Stimulated activated naive CD8-positive, alpha-beta T cell treated with anti-CD3 and anti-CD28 coated beads, Interleukin-15, Interleukin-2, amounts not matched to agents 100 ng/mL and 50 ng/mL, for 24 hours (primary cell): ENCODE results near the gene DBI.

Experiments
- H3K27ac Mint-ChIP-seq: one replicate; pipeline ENCODE4 v1.8.0; 2021; ENCODE audit warnings: mild to moderate bottlenecking, mixed read lengths
- H3K27me3 Mint-ChIP-seq: one replicate; pipeline ENCODE4 v1.8.0; 2021; ENCODE audit warnings: mixed read lengths
- H3K36me3 Mint-ChIP-seq: one replicate; pipeline ENCODE4 v1.8.0; 2021; ENCODE audit warnings: low read depth, mixed read lengths
- H3K4me1 Mint-ChIP-seq: one replicate; pipeline ENCODE4 v1.8.0; 2021; ENCODE audit warnings: low read depth, mixed read lengths
- H3K4me3 Mint-ChIP-seq: one replicate; pipeline ENCODE4 v1.8.0; 2021; ENCODE audit warnings: mild to moderate bottlenecking, mixed read lengths
- H3K9me3 Mint-ChIP-seq: one replicate; pipeline ENCODE4 v1.8.0; 2021; ENCODE audit warnings: mixed read lengths

Gene DBI

DNA sequence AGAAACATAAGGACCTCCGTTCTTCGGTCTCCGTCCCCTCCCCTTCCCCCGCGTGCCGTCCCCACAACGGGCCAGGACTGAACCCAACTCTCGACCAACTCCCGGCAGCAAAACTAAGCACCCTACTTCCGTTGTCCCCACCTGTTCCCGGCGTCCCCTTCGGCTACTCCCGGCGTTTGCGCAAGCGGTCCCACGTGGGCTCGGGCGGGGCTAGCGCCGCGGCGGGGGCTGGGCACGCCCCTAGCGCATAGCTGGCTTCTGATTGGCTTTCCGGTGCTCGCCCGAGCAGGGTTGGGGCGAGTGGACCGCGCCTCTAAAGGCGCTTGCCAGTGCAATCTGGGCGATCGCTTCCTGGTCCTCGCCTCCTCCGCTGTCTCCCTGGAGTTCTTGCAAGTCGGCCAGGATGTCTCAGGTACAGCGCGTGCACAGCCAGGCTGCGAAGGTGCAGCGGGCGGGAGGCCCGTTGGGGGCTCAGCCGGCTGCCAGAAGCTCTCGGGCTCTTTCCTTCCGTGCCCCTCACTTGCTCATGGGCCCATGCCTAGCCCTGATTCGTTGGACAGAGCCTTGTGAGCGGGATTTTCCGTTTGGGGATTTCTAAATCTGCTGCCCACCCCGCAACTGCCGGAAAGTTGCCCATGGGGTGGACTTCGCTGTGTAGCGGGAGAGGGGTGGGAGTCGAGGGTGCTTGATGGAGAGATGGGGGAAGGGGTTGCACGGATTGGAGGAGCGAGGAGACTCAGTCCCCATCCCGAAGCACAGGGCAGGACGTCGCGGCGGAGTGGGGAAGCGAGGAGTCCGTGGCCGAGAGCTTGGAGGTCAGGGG, at the start of gene DBI, which contains the start of gene C2orf76:
Gene DBI (plus strand): TSS at position 329 of the 823 bp plus-strand sequence. CDS start 75 bp downstream, at position 404.
Gene C2orf76 (minus strand): TSS at position 186 of the 823 bp plus-strand sequence. CDS start 26,875 bp downstream, outside the sequence.
- Mint-ChIP-seq H3K36me3 (peaks cover 41% of the 10 kb centered on the region), H3K4me3 (peak within 1 kb of the TSS; percentile 98), H3K9me3 (peaks cover under 1% of the 10 kb centered on the region), H3K27ac (peak within 1 kb of the TSS; percentile 99), H3K27me3 (no peaks in the 10 kb centered on the region), H3K4me1 (peaks cover 61% of the 10 kb centered on the region)

DNA sequence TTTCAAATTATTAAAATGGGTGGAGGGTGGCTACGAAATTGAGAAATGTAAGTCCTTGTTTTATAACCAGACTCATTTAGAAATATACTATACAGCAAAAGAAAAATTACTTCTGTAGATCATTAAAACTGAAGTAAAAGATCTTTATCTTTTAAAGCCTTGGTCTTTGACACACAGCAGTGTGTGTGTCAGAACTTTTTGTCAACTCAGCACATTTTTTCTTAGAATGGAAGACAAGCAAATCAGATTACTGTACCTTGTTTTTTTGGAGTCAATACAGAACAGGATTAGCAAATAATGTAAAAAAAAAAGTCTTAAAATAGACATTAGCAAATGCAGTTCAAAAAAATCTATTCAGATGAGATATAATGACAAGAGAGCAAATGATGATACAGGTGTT, 49.2 kb upstream of the DBI start:
- Mint-ChIP-seq H3K4me3 (no peak overlapping the region), H3K27ac (no peak overlapping the region), H3K9me3 (no peaks in the 10 kb centered on the region), H3K4me1 (no peaks in the 10 kb centered on the region), H3K27me3 (no peaks in the 10 kb centered on the region), H3K36me3 (no peaks in the 10 kb centered on the region)

DNA sequence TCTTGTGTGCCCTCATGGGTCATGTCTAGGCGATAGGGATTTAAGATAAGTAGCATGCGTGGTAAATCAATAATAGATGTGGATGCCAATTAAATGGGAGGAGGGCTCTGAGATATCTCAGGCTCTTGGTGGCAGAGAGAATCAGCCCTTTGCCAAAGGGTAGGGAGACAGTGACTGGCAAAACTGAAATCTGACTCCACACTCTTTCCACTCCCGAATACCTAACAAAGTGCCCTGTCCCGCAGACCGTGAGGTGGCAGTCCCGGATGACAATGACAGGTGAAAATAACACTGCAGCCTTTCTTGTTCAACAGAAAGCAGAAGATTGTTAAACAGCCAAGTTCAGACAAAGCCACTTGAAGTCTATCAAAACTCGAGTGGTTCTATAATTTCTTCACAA, 47.2 kb upstream of the DBI start:
- no peaks in the 10 kb centered on the region for H3K36me3 Mint-ChIP-seq
- H3K9me3 Mint-ChIP-seq, result no peaks in the 10 kb centered on the region
- H3K4me3 Mint-ChIP-seq, result no peak overlapping the region
- H3K27ac Mint-ChIP-seq, result no peak overlapping the region
- no peaks in the 10 kb centered on the region for H3K27me3 Mint-ChIP-seq
- no peaks in the 10 kb centered on the region for H3K4me1 Mint-ChIP-seq

DNA sequence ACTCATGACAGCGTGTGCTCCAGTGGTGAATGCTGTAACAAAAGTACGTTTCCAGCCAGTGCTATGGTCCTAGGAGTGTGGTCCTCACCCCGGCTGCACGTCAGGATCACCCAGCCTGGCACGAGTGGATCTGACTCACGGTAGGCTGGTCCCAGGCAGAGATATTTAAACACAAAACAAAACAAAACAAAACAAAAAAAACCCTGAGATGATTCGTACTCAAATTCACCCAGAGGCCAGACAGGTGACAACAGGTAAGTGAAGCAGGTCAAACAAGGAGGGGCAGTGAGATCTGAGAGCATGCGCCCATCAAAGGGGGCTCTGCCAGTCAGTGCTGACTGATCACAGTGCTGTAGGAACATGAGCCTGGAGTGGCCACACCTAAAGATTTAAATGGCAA, 43.3 kb upstream of the DBI start:
- H3K27me3 Mint-ChIP-seq, result no peaks in the 10 kb centered on the region
- no peak overlapping the region for H3K4me3 Mint-ChIP-seq
- no peaks in the 10 kb centered on the region for H3K36me3 Mint-ChIP-seq
- no peaks in the 10 kb centered on the region for H3K4me1 Mint-ChIP-seq
- no peak overlapping the region for H3K27ac Mint-ChIP-seq
- no peaks in the 10 kb centered on the region for H3K9me3 Mint-ChIP-seq

DNA sequence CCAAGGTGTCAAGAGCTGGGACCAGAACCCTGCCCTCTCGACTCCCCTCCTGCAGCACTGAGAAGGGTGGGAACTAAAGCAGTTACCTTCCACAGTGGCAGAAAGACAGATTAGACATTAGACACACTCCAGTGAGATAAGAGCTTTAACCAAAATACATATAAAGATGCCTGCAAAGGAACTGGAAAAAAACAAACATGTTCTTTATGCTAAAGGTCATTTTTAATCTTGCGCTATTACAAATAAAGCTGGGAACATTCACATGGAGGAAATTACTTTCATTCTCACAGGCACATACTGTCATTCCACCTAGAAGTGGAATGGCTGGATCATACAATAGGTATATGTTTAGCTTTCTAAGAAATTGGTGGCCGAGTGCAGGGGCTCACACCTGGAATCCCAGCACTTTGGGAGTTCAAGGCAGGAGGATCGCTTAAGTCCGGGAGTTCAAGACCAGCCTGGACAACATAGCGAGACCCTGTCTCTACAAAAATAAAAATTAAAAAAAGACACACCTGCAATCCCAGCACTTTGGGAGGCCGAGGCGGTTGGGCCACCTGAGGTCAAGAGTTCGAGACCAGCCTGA, 42.0 kb upstream of the DBI start:
- no peaks in the 10 kb centered on the region for H3K4me1 Mint-ChIP-seq
- H3K27me3 Mint-ChIP-seq, result no peaks in the 10 kb centered on the region
- H3K36me3 Mint-ChIP-seq, result no peaks in the 10 kb centered on the region
- no peaks in the 10 kb centered on the region for H3K9me3 Mint-ChIP-seq
- H3K4me3 Mint-ChIP-seq, result no peak overlapping the region
- no peak overlapping the region for H3K27ac Mint-ChIP-seq

DNA sequence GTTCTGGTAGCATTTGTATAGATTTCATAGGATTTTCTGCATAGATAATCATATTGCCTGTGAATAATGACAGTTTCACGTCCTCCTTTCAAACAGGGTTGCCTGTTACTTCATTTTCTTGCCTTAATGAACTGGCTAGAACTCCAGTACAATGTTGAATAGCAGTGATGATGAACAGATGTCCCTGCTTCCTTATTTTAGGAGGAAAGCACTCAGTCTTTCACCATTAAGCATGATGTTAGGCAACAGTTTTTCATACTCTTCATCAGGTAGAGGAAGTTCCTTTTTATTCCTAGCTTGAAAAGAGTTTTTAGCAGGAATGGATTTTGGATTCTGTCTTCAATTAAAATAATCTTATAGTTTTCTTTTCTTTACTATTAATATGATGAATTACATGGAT, 39.8 kb upstream of the DBI start:
- peaks cover 4% of the 10 kb centered on the region for H3K36me3 Mint-ChIP-seq
- no peak overlapping the region for H3K27ac Mint-ChIP-seq

DNA sequence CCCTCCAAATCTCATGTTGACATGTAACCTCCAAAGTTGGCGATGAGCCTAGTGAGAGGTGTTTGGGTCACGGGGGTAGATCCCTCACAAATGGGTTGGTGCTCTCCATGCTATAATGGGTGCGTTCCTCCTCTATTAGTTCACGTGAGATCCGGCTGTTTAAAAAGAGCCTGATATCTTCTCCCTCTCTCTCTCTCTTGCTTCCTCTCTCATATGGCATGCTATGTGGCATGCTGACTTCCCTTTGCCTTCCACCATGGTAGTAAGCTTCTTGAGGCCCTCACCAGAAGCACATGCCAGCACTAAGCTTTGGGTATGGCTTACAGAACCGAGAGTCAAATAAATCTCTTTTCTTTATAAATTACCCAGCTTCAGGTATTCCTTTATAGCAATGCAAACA, 39.3 kb upstream of the DBI start:
- Mint-ChIP-seq H3K27ac (no peak overlapping the region), H3K4me1 (no peaks in the 10 kb centered on the region), H3K9me3 (no peaks in the 10 kb centered on the region), H3K27me3 (no peaks in the 10 kb centered on the region), H3K4me3 (no peak overlapping the region), H3K36me3 (peaks cover 4% of the 10 kb centered on the region)

More for the DNA sequence above, 39.8 kb upstream of the DBI start:
- Mint-ChIP-seq H3K9me3 (no peaks in the 10 kb centered on the region), H3K4me3 (no peak overlapping the region), H3K4me1 (no peaks in the 10 kb centered on the region), H3K27me3 (no peaks in the 10 kb centered on the region)

DNA sequence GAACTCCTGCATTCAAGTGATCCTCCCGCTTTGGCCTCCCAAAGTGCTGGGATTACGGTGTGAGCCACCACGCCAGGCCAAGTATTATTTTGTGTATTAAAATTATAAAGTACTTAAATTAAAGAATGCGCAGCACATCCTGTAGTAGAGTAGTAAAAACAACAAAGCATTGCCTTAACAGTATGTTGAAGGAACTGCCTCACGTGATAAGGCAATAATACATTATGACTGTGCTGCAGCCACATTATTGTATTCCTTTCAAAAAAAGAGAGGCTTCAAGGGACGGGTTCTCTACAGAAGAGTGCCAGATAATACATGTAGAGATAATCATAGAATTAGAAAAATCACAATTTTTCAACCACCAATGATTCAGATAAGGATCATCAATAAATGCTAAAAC, 33.8 kb upstream of the DBI start:
- no peak overlapping the region for H3K27ac Mint-ChIP-seq
- no peaks in the 10 kb centered on the region for H3K4me1 Mint-ChIP-seq
- H3K27me3 Mint-ChIP-seq, result no peaks in the 10 kb centered on the region
- peaks cover 4% of the 10 kb centered on the region for H3K36me3 Mint-ChIP-seq
- H3K4me3 Mint-ChIP-seq, result no peak overlapping the region
- no peaks in the 10 kb centered on the region for H3K9me3 Mint-ChIP-seq

DNA sequence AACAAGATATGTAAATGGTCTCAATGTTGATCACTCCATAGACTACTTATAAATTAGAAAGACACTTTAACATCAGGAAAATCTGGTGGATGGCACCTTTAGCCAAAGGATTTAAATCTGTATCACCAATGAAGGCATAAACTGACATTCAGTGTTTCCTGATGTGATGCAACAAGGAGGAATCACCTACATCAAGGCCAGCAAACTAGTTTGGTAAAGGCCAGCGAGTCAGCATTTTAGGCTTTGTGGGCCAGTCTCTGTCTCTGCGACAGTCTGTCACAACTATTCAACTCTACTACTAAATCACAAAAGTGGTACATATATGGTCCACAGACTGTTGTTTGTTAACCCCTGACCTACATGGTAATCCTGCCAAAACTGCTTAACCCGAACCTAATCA, 33.4 kb upstream of the DBI start:
- Mint-ChIP-seq H3K36me3 (peaks cover 4% of the 10 kb centered on the region), H3K4me3 (no peak overlapping the region), H3K9me3 (no peaks in the 10 kb centered on the region), H3K4me1 (peaks cover 3% of the 10 kb centered on the region), H3K27ac (no peak overlapping the region), H3K27me3 (no peaks in the 10 kb centered on the region)

DNA sequence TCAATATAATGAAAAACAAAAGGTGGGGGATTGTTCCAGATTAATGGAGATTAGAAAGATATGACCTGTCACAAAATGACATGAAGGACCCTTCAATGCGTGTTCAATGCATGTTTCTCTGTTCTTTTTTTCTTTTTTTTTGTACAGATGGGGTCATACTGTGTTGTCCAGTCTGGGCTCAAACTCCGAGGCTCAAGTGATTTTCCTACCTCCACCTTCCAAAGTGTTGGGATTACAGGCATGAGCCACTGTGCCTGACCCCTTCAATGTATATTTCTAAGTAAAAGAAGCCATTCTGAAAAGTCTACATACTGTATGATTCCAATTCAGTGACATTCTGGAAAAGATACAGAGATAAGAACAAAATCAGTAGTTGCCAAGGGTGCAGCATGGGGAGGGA, 32.9 kb upstream of the DBI start:
- no peak overlapping the region for H3K27ac Mint-ChIP-seq
- no peaks in the 10 kb centered on the region for H3K27me3 Mint-ChIP-seq
- peaks cover 4% of the 10 kb centered on the region for H3K36me3 Mint-ChIP-seq
- H3K4me1 Mint-ChIP-seq, result peaks cover 8% of the 10 kb centered on the region
- no peak overlapping the region for H3K4me3 Mint-ChIP-seq
- no peaks in the 10 kb centered on the region for H3K9me3 Mint-ChIP-seq

DNA sequence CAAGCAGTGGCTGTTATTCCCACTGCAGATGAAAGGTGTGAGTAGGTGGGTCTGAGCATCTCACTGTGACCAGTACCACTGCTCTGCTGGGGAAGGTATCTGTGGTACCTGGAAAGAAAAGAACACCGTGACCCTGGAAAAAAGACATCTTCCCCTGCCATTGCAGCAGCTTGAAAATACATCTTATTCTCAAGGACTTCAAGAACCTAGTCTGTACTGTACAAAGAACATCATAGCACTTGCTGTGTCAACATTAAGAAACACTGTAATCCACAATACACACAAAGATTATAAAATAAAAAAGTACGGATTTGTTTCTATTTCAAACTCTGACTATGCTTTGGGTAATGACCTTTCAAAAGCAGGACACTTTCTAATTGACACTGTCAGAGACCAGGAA, 29.0 kb upstream of the DBI start:
- no peak overlapping the region for H3K27ac Mint-ChIP-seq

DNA sequence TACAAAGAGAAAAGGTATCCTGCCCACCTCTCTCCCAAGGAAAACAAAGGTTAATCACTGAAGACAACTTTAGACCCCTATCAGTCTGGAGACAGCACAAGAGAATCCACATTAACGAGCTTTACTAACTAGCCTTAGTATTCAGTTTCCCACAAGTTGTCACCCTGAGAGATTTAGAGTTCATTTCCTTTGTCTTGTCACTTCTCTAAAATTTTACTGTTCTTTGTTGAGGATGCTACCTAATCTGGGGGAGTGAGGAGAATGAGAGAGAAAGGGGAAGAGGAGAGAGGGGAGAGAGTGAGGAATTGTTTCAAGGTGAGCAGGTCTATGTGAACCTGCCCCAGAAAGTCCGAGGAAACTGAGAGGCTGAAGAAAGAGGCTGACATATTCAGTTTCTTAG, 28.5 kb upstream of the DBI start:
- Mint-ChIP-seq H3K4me1 (peaks cover 21% of the 10 kb centered on the region), H3K27ac (peak overlapping the region; percentile 47), H3K9me3 (no peaks in the 10 kb centered on the region), H3K27me3 (no peaks in the 10 kb centered on the region), H3K4me3 (no peak overlapping the region), H3K36me3 (peaks cover 4% of the 10 kb centered on the region)

More for the DNA sequence above, 29.0 kb upstream of the DBI start:
- H3K36me3 Mint-ChIP-seq, result peaks cover 4% of the 10 kb centered on the region
- H3K9me3 Mint-ChIP-seq, result no peaks in the 10 kb centered on the region
- peaks cover 21% of the 10 kb centered on the region for H3K4me1 Mint-ChIP-seq
- H3K4me3 Mint-ChIP-seq, result no peak overlapping the region
- no peaks in the 10 kb centered on the region for H3K27me3 Mint-ChIP-seq

DNA sequence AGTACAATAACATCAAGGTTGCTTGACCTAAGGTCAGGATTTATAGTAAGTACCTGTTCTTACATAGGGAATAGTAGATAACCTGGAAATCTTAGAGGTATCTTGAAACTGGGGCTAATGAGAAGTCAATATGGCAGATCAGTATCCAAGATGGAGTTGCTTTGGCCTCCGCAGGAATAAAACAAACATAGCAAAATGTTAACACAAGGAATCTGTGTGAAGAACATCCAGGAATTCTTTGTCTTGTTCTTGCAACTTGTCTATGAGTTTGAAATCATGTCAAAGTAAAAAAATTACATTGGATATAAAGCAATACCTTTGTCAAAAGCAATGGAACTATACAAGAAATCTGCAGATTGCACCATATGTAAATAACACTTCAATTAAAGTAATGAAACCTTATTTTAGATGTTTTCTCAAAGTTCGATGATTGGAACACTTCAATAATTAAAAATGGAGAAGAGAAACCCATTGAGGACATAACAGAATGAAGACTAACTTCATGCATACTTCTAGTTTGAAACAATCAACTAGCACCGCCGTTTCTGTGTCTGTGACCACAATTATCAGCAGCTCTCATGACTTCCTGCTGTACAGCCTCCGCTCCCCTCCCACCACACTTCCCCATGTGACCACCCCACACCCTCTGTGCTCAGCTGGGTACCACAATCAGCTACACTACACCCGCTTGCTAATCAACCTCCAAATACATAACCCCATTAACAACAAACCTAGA, 27.8 kb upstream of the DBI start:
- H3K27ac Mint-ChIP-seq, result no peak overlapping the region
- no peaks in the 10 kb centered on the region for H3K27me3 Mint-ChIP-seq
- H3K4me1 Mint-ChIP-seq, result peaks cover 21% of the 10 kb centered on the region
- H3K9me3 Mint-ChIP-seq, result no peaks in the 10 kb centered on the region
- peak overlapping the region; percentile 33 for H3K4me3 Mint-ChIP-seq
- H3K36me3 Mint-ChIP-seq, result peaks cover 4% of the 10 kb centered on the region

DNA sequence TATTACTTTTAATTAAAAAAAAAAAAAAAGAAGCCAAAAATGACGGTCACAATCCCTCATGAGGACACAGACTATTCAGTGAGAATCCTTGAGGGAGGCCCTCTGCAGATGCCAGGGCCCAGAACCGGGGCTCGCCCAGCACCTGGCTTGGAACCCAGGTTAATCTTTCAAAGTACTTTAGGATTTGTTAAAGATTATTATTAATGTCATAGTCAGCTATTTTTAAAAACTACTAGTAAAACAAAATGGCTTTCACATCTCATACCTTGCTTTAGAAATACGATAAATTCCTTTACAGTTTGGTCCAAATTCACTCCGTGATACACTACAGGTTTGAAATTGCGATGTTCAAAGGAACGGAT, 27.2 kb upstream of the DBI start:
- no peaks in the 10 kb centered on the region for H3K27me3 Mint-ChIP-seq
- peaks cover 21% of the 10 kb centered on the region for H3K4me1 Mint-ChIP-seq
- H3K36me3 Mint-ChIP-seq, result peaks cover 4% of the 10 kb centered on the region
- H3K4me3 Mint-ChIP-seq, result no peak overlapping the region
- H3K9me3 Mint-ChIP-seq, result no peaks in the 10 kb centered on the region
- H3K27ac Mint-ChIP-seq, result no peak overlapping the region

DNA sequence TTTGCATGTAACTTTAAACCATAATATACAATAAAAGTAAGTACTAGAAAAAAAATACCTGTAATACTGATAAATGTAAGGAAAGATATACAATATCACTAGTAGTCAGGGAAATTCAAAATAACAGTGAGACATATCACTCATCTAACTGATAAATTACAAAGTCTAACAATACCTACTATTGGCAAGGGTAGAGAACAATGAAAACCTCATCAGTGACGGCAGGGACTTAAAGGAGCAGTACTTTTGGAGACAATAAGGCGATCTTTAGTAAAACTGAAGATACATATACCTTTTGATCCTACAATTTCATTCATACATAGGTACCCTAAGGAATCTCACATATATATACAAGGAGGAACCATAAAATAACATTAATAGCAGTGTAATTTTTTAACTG, 25.1 kb upstream of the DBI start:
- H3K4me1 Mint-ChIP-seq, result peaks cover 21% of the 10 kb centered on the region
- no peak overlapping the region for H3K4me3 Mint-ChIP-seq
- H3K27me3 Mint-ChIP-seq, result no peaks in the 10 kb centered on the region
- H3K36me3 Mint-ChIP-seq, result peaks cover 4% of the 10 kb centered on the region
- no peaks in the 10 kb centered on the region for H3K9me3 Mint-ChIP-seq
- H3K27ac Mint-ChIP-seq, result no peak overlapping the region
